Lower lobe of right lung (tissue), 2 donors: ENCODE results near the gene VASH2. TPM values are rescaled to one million over a fixed set of nuclear protein-coding genes. Genes with fewer than 3 reads are reported as not detected.
A peak's percentile ranks its signal among the peaks of the same experiment; 100 is the strongest.

Experiments
- ATAC-seq, 2 donors: fragments of 200-7000 bp; cut with Tn5 transposase; one replicate each; pipeline ENCODE4 v1.9.1; 2020 to 2022; ENCODE audit warnings: mild to moderate bottlenecking in 2 of 2, moderate library complexity in 2 of 2
- DNase-seq: peaks from one replicate; pipeline ENCODE4 v3.0.0-alpha.2; 2020
- H3K27ac ChIP-seq: fragments of 200-600 bp; one replicate; pipeline ENCODE4 v1.8.0; 2022
- H3K27me3 ChIP-seq: fragments of 200-600 bp; one replicate; pipeline ENCODE4 v1.8.0; 2022; ENCODE audit warnings: low read depth
- H3K36me3 ChIP-seq: fragments of 200-600 bp; one replicate; pipeline ENCODE4 v1.8.0; 2022; ENCODE audit warnings: mild to moderate bottlenecking
- H3K4me1 ChIP-seq: fragments of 200-600 bp; one replicate; pipeline ENCODE4 v1.8.0; 2022
- H3K4me3 ChIP-seq: fragments of 200-600 bp; one replicate; pipeline ENCODE4 v1.8.0; 2022; ENCODE audit warnings: mild to moderate bottlenecking
- H3K9me3 ChIP-seq: fragments of 200-600 bp; one replicate; pipeline ENCODE4 v1.8.0; 2022
- CTCF ChIP-seq: fragments of 200-600 bp; IDR thresholded peaks from one replicate; pipeline ENCODE4 v1.8.0; 2022; ENCODE audit warnings: antibody characterized with exemption, mild to moderate bottlenecking
- intact Hi-C: fragments of 100-400 bp; cut with DNase I; formaldehyde crosslinking; loops from one replicate; pipeline ENCODE4 v1.11.0; 2022
- total RNA-seq: library from RNA; stranded (reverse); fragmentation: NEBNext Ultra II Directional; extraction: Animal tissue kit (Norgen Biotek cat#: 25700); gene quantifications from one replicate; pipeline ENCODE4 v1.2.1, GENCODE V29; 2021
- donor health status: DM: no; HTN: yes; CAD: no; lungs with severe emphysema.

The VASH2 gene
- total RNA-seq, 1 donor from 2014 or later, result 1.6 TPM

- Histone ChIP-seq H3K4me1 (no peaks in the 10 kb centered on the region), H3K27ac (no peak overlapping the region), H3K27me3 (no peaks in the 10 kb centered on the region), H3K4me3 (no peak overlapping the region), H3K9me3 (no peaks in the 10 kb centered on the region), H3K36me3 (no peaks in the 10 kb centered on the region)
- ATAC-seq (no peak), DNase-seq (no peak)
- intact Hi-C loops, result no loop called here
- no peak for TF ChIP-seq CTCF
These were observed 18.1 kb downstream of the VASH2 start for GRCh38 chr1:212968368-212968863.

GRCh38 chr1:212970085-212970484 lies 19.7 kb downstream of the VASH2 start:
- TF ChIP-seq CTCF, result no peak
- Histone ChIP-seq H3K36me3 (no peaks in the 10 kb centered on the region), H3K27ac (no peak overlapping the region), H3K4me3 (no peak overlapping the region), H3K9me3 (no peaks in the 10 kb centered on the region), H3K4me1 (no peaks in the 10 kb centered on the region), H3K27me3 (no peaks in the 10 kb centered on the region)
- ATAC-seq (peak in 1 of 2 donors; percentile 61), DNase-seq (no peak)
- intact Hi-C loops, result no loop called here

GRCh38 chr1:212971312-212971711 lies 21.0 kb downstream of the VASH2 start:
- peak; percentile 92 to 96 for ATAC-seq
- H3K4me1 ChIP-seq, result no peaks in the 10 kb centered on the region
- intact Hi-C loops, result no loop called here

GRCh38 chr1:212973426-212973825 lies 23.1 kb downstream of the VASH2 start:
- ATAC-seq, result no peak
- Histone ChIP-seq H3K4me3 (no peak overlapping the region), H3K9me3 (no peaks in the 10 kb centered on the region), H3K27me3 (no peaks in the 10 kb centered on the region), H3K27ac (no peak overlapping the region), H3K36me3 (no peaks in the 10 kb centered on the region), H3K4me1 (no peaks in the 10 kb centered on the region)
- intact Hi-C loops, result no loop called here
- TF ChIP-seq CTCF, result no peak
- DNase-seq, result no peak

More at GRCh38 chr1:212971312-212971711, 21.0 kb downstream of the VASH2 start:
- peak; percentile 53 for DNase-seq
- no peak for TF ChIP-seq CTCF
- no peaks in the 10 kb centered on the region for H3K9me3 ChIP-seq
- no peaks in the 10 kb centered on the region for H3K27me3 ChIP-seq
- no peaks in the 10 kb centered on the region for H3K36me3 ChIP-seq
- H3K4me3 ChIP-seq, result no peak overlapping the region
- peak overlapping the region; percentile 60 for H3K27ac ChIP-seq

- no peaks in the 10 kb centered on the region for H3K36me3 ChIP-seq
- no peaks in the 10 kb centered on the region for H3K4me1 ChIP-seq
- H3K9me3 ChIP-seq, result no peaks in the 10 kb centered on the region
- intact Hi-C loops, result no loop called here
- no peak overlapping the region for H3K27ac ChIP-seq
- no peak overlapping the region for H3K4me3 ChIP-seq
- no peak for TF ChIP-seq CTCF
- no peaks in the 10 kb centered on the region for H3K27me3 ChIP-seq
- DNase-seq, result no peak
- ATAC-seq, result no peak
These were observed 23.6 kb downstream of the VASH2 start for GRCh38 chr1:212973899-212974298.

GRCh38 chr1:212974711-212975110 lies 24.4 kb downstream of the VASH2 start:
- TF ChIP-seq CTCF, result no peak

More at GRCh38 chr1:212974711-212975110, 24.4 kb downstream of the VASH2 start:
- Histone ChIP-seq H3K36me3 (no peaks in the 10 kb centered on the region), H3K27me3 (no peaks in the 10 kb centered on the region), H3K27ac (no peak overlapping the region), H3K4me3 (no peak overlapping the region), H3K4me1 (no peaks in the 10 kb centered on the region), H3K9me3 (no peaks in the 10 kb centered on the region)
- DNase-seq (no peak), ATAC-seq (no peak)
- intact Hi-C loops, result no loop called here
